B cell (primary cell): ENCODE measurements around the gene CRTC2. TPM values are rescaled to one million over a fixed set of nuclear protein-coding genes. Genes with fewer than 3 reads are reported as not detected.

Experiments
- ATAC-seq: fragments of 200-7000 bp; cut with Tn5 transposase; one replicate; pipeline ENCODE4 v1.10.0; 2021; ENCODE audit warnings: low read depth, mild to moderate bottlenecking, moderate number of reproducible peaks, moderate library complexity
- CTCF ChIA-PET: fragments of 350-600 bp; sonication (Branson Sonifier 250); formaldehyde crosslinking; loops from one replicate; lab custom pipeline; 2021; ENCODE audit warnings: antibody characterized with exemption, inconsistent platforms; lab: Charles Lee
- POLR2A ChIA-PET: fragments of 350-600 bp; sonication (Branson Sonifier 250); formaldehyde crosslinking; loops from one replicate; lab custom pipeline; 2021; ENCODE audit warnings: antibody characterized with exemption; lab: Charles Lee
- DNase-seq: peaks from one replicate; pipeline ENCODE4 v3.0.0; 2013
- H2AFZ ChIP-seq: 2 replicates; pipeline ENCODE4 v1.6.1; 2012; ENCODE audit warnings: mild to moderate bottlenecking, low read depth, low read length; ENCODE audit not compliant: insufficient read depth, poor library complexity, severe bottlenecking
- H3K27ac ChIP-seq, 2 donors: 1 replicate in 1 of 2; 2 replicates in 1 of 2; pipeline ENCODE4 v1.5.1; 2012 to 2013; ENCODE audit warnings: low read length in 2 of 2, mild to moderate bottlenecking in 2 of 2, moderate library complexity in 1 of 2
- H3K27me3 ChIP-seq, 4 experiments: fragments of 200-600 bp in 1 of 4; sonication (generic) in 1 of 4; replicated peaks in 1 of 4; 1 replicate in 2 of 4; 2 replicates in 2 of 4; pipeline versions ENCODE4 v1.6.1 to v1.7.0; 2013 to 2016; ENCODE audit warnings: low read length in 3 of 4, mild to moderate bottlenecking in 2 of 4, mixed read lengths in 1 of 4, moderate library complexity in 1 of 4; ENCODE audit not compliant: insufficient read depth in 4 of 4, control insufficient read depth in 3 of 4; ENCODE audit errors: control extremely low read depth in 1 of 4
- H3K36me3 ChIP-seq, 2 experiments: replicated peaks in 1 of 2; 1 replicate in 1 of 2; 2 replicates in 1 of 2; pipeline versions ENCODE4 v1.6.1 to v1.7.1; 2013; ENCODE audit warnings: low read length in 1 of 2; ENCODE audit not compliant: insufficient read depth in 2 of 2, control insufficient read depth in 1 of 2; ENCODE audit errors: control extremely low read depth in 1 of 2, extremely low read depth in 1 of 2
- H3K4me1 ChIP-seq, 2 donors: fragments of 200-600 bp in 1 of 2; sonication (generic) in 1 of 2; 1 replicate in 1 of 2; 2 replicates in 1 of 2; pipeline versions ENCODE4 v1.5.1 to v1.6.1; 2013 to 2017; ENCODE audit warnings: low read length in 2 of 2; ENCODE audit not compliant: control insufficient read depth in 2 of 2, insufficient read depth in 2 of 2
- H3K4me2 ChIP-seq: replicated peaks from 2 replicates; pipeline ENCODE3; 2012; ENCODE audit warnings: mild to moderate bottlenecking, low read depth, low read length; ENCODE audit not compliant: poor library complexity, severe bottlenecking
- H3K4me3 ChIP-seq, 5 experiments: fragments of 200-600 bp in 1 of 5; sonication (generic) in 1 of 5; 1 replicate in 3 of 5; 2 replicates in 2 of 5; pipeline versions ENCODE4 v1.5.1 to v1.7.0; 2011 to 2016; ENCODE audit warnings: low read length in 4 of 5, mild to moderate bottlenecking in 4 of 5, low read depth in 2 of 5, control low read depth in 1 of 5, moderate library complexity in 1 of 5; ENCODE audit not compliant: insufficient read depth in 1 of 5; ENCODE audit errors: control extremely low read depth in 1 of 5, extremely low read depth in 1 of 5
- H3K79me2 ChIP-seq: fragments of 200-600 bp; sonication (generic); one replicate; pipeline ENCODE4 v1.6.0; 2016; ENCODE audit warnings: low read length; ENCODE audit not compliant: control insufficient read depth, insufficient read depth
- H3K9ac ChIP-seq: fragments of 200-600 bp; sonication (generic); 2 replicates; pipeline ENCODE4 v1.6.1; 2017; ENCODE audit warnings: mild to moderate bottlenecking, low read length, moderate library complexity
- H3K9me3 ChIP-seq, 3 donors: one replicate each; pipeline versions ENCODE4 v1.6.1 to v1.7.1; 2013; ENCODE audit warnings: low read length in 2 of 3; ENCODE audit not compliant: control insufficient read depth in 2 of 3, insufficient read depth in 1 of 3; ENCODE audit errors: control extremely low read depth in 1 of 3
- H4K20me1 ChIP-seq: 2 replicates; pipeline ENCODE4 v1.6.0; 2012; ENCODE audit warnings: mild to moderate bottlenecking, low read length; ENCODE audit not compliant: insufficient read depth, control insufficient read depth, poor library complexity, severe bottlenecking
- H3K27ac Mint-ChIP-seq: one replicate; pipeline ENCODE4 v1.8.0; 2021; ENCODE audit warnings: mixed read lengths
- H3K27me3 Mint-ChIP-seq: one replicate; pipeline ENCODE4 v1.8.0; 2021; ENCODE audit warnings: mixed read lengths
- H3K4me1 Mint-ChIP-seq: one replicate; pipeline ENCODE4 v1.8.0; 2021; ENCODE audit warnings: mixed read lengths
- H3K4me3 Mint-ChIP-seq: one replicate; pipeline ENCODE4 v1.8.0; 2021; ENCODE audit warnings: mixed read lengths
- H3K9me3 Mint-ChIP-seq: one replicate; pipeline ENCODE4 v1.8.0; 2022; ENCODE audit warnings: mixed read lengths; ENCODE audit not compliant: insufficient read depth
- CTCF ChIP-seq: fragments of 200-600 bp; IDR thresholded peaks from one replicate; pipeline ENCODE4 v1.8.0; 2022; ENCODE audit warnings: antibody characterized with exemption, mild to moderate bottlenecking
- EZH2 ChIP-seq: IDR thresholded peaks from 2 replicates; pipeline ENCODE4 v1.6.1; 2012; ENCODE audit warnings: borderline replicate concordance, low read depth, mild to moderate bottlenecking, moderate library complexity, low read length; ENCODE audit not compliant: insufficient read depth, poor library complexity, severe bottlenecking
- WGBS: methylation state at CpG from one replicate; pipeline ENCODE4 v1.1.5; 2013; ENCODE audit warnings: missing lambda C conversion rate; ENCODE audit not compliant: insufficient coverage; 5-methylcytosine and 5-hydroxymethylcytosine counted together
- intact Hi-C: fragments of 100-400 bp; cut with micrococcal nuclease; formaldehyde crosslinking; loops from one replicate; pipeline ENCODE4 v1.10.0; 2022
- polyA plus RNA-seq: library from polyadenylated mRNA; depleted of rRNA; stranded (reverse); fragments of >200 nt; gene quantifications from 2 replicates; pipeline ENCODE4 v1.2.3, GENCODE V29; 2012
- total RNA-seq, 2 donors: library from RNA; stranded (reverse); fragments of 120-200 nt in 1 of 2; gene quantifications; 1 replicate in 1 of 2; 2 replicates in 1 of 2; pipeline versions ENCODE4 v1.2.3 to v1.2.4, GENCODE V29; 2013 to 2022

The CRTC2 gene
- total and polyA plus RNA-seq, 2 donors (not counting 1 experiment from before 2014, with no cell fraction given): 94.6 to 157 TPM

- no peaks in the 10 kb centered on the region for H3K9me3 ChIP-seq
- under 1% methylated on average over 48 of the region's 54 CpGs for WGBS
- intact Hi-C loops: loop anchor here (1.0 kb wide), 2 partner anchors 14 to 17 kb away; partner anchors contain the start of genes DENND4B and JTB
- TF ChIP-seq CTCF: no peak
- no peak for TF ChIP-seq EZH2
- peak within 1 kb of the TSS; percentile 83 for H3K4me3 Mint-ChIP-seq
- H3K36me3 ChIP-seq: peaks cover 0 to 12% of the 10 kb centered on the region in 2 experiments
- peaks cover 63% of the 10 kb centered on the region for H3K79me2 ChIP-seq
- H3K4me2 ChIP-seq: peak within 1 kb of the TSS; percentile 85
- no peaks in the 10 kb centered on the region for H3K9me3 Mint-ChIP-seq
- peak within 1 kb of the TSS; percentile 83 to 91 (median 87) for H3K4me3 ChIP-seq
- CTCF ChIA-PET: interaction anchor here (1.0 to 7.5 kb wide), 5 partner anchors 10 to 166 kb away, joined by 3 to 65 read pairs (median 9); partner anchors contain the start of genes DENND4B and RAB13
- H3K4me1 ChIP-seq: peaks cover 47 to 53% of the 10 kb centered on the region in 2 donors
- peaks cover 2% of the 10 kb centered on the region for H4K20me1 ChIP-seq
- peak within 1 kb of the TSS; percentile 91 for H2AFZ ChIP-seq
- H3K9ac ChIP-seq: peak within 1 kb of the TSS; percentile 84
- H3K27ac Mint-ChIP-seq: peak within 1 kb of the TSS; percentile 85
- POLR2A ChIA-PET: interaction anchor here (0.5 to 9.2 kb wide), 11 partner anchors 10 to 362 kb away, joined by 3 to 115 read pairs (median 5); partner anchors contain the start of genes ATP8B2, DENND4B, INTS3 and JTB
- no peaks in the 10 kb centered on the region for H3K27me3 Mint-ChIP-seq
- ATAC-seq (peak; percentile 53), DNase-seq (peak; percentile 95)
- H3K27ac ChIP-seq: peak within 1 kb of the TSS; percentile 85 to 95
- H3K27me3 ChIP-seq: no peaks in the 10 kb centered on the region
- H3K4me1 Mint-ChIP-seq: peaks cover 63% of the 10 kb centered on the region
Observed at GRCh38 chr1:153963030-153963849, 4.8 kb upstream of the CRTC2 start, which contains the start of gene SLC39A1. Gene SLC39A1, minus strand, starts transcription at chr1:153963537. Its CDS starts 822 bp downstream, at chr1:153962715.
